Measurements from ENCODE around the gene KIF17.

Gene KIF17

DNA sequence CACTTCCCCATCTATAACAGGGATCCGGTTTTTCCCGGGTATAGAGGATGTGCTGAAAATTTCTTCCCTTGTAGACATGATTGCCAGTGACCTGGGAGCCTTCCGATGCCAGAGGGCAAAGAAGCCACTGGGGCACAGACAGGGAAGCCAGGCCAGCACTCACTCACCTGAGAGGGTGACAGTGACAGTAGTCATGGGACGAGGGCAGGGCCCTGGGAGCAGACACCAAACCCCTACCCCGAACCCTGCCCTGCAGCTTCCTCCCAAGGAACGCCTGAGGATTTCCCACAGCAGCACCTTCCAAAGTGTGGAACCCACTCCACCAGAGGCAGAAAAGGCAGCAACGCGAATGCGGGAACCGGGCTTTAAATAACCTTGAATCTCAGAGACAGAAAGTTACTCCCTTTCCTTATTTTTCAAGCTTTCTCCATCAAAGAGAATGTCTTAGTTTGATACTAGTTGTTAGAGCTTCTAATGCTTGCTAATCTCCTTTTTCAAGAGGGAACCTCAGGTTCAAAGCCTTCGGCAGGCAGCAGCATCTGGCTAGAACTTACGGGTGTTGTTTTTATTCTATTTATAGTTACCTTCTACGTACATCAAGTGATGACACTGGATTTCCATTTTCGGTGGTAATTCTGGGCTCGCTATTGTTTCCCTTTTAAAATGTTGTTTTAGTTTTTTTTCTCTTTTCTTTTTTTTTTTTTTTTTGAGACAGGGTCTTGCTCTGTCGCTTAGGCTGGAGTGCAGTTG lies 59.5 kb downstream of the KIF17 start:
- Histone ChIP-seq H3K9me3 (ENCODE audit: control insufficient read depth, insufficient read depth, low read depth, low read length) (no peaks in the 10 kb centered on the region), H3K27ac (ENCODE audit: low read depth, low read length) (no peak overlapping the region), H3K9ac (ENCODE audit: low read length) (no peak overlapping the region), H3K4me3 (ENCODE audit: low read depth, low read length) (no peak overlapping the region), H3K36me3 (ENCODE audit: control insufficient read depth, insufficient read depth, low read length) (peaks cover 62% of the 10 kb centered on the region), H3K4me1 (ENCODE audit: control insufficient read depth, insufficient read depth, low read length) (peaks cover 9% of the 10 kb centered on the region; the same call in 1 of the 2 replicates), H3K27me3 (ENCODE audit: control insufficient read depth, insufficient read depth, low read length) (no peaks in the 10 kb centered on the region)

- H3K9me3 ChIP-seq (ENCODE audit: control insufficient read depth, insufficient read depth, low read depth, low read length): no peaks in the 10 kb centered on the region
- H3K9ac ChIP-seq (ENCODE audit: low read length): no peak overlapping the region
- H3K4me3 ChIP-seq (ENCODE audit: low read depth, low read length): no peak overlapping the region
- H3K27me3 ChIP-seq (ENCODE audit: control insufficient read depth, insufficient read depth, low read length): no peaks in the 10 kb centered on the region
- H3K27ac ChIP-seq (ENCODE audit: low read depth, low read length): no peak overlapping the region
- H3K36me3 ChIP-seq (ENCODE audit: control insufficient read depth, insufficient read depth, low read length): peaks cover 75% of the 10 kb centered on the region
- H3K4me1 ChIP-seq (ENCODE audit: control insufficient read depth, insufficient read depth, low read length): peaks cover 5% of the 10 kb centered on the region; the same call in 1 of the 2 replicates
Observed at GRCh38 chr1:20657024-20657423, 60.8 kb downstream of the KIF17 start.

DNA sequence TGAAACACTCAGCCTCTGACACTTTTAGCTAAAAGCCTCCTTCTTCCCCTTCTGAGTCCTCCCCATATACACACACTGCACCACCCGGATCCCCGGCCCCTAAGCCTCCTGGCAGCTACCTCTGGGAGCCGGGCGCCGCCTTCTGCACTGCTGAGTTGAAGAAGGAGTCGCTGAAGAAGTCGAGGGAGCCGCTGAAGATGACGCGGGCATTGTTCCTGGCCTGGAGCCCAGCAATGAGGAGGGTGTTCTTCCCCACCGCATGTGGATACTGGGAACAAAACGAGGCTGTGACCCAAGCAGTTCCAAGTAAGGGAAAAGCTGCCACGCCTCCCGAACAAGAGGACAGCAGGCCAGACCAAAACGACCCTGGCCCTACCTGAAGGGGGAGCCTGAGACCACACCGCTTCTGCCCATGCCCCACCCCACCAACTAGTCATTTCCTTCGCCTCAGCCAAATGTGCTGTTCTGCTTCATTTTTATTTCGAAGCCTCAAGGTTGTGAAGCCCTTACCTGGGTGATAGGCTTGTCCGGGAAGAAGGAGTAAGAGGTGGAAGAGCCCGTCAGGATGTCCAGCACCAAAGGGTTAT lies 63.6 kb downstream of the KIF17 start:
- H3K27me3 ChIP-seq (ENCODE audit: control insufficient read depth, insufficient read depth, low read length): no peaks in the 10 kb centered on the region
- no peaks in the 10 kb centered on the region for H3K9me3 ChIP-seq (ENCODE audit: control insufficient read depth, insufficient read depth, low read depth, low read length)
- no peak overlapping the region for H3K9ac ChIP-seq (ENCODE audit: low read length)
- no peak overlapping the region for H3K27ac ChIP-seq (ENCODE audit: low read depth, low read length)
- no peak overlapping the region for H3K4me3 ChIP-seq (ENCODE audit: low read depth, low read length)
- H3K4me1 ChIP-seq (ENCODE audit: control insufficient read depth, insufficient read depth, low read length): no peaks in the 10 kb centered on the region
- H3K36me3 ChIP-seq (ENCODE audit: control insufficient read depth, insufficient read depth, low read length): peaks cover 96% of the 10 kb centered on the region

DNA sequence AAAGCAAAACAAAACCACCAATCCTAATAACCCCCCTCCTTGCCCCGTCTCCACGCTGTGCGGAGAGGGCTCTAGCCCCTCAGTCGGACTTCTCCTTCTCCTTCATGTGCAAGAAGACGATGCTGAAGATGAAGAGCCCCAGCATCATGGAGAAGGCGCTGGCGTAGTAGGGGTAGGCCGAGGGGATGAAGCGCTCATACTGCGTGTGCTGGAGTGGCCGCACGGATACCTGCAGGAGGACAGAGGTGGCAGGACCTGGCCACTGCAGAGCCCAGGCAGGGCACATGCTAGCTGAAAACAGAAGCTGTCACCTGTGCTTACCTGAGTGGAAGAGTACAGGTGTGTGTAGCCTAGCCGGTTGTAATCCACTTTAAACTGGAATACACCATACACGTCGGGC lies 65.5 kb downstream of the KIF17 start:
- H3K4me1 ChIP-seq (ENCODE audit: control insufficient read depth, insufficient read depth, low read length): no peaks in the 10 kb centered on the region
- no peak overlapping the region for H3K4me3 ChIP-seq (ENCODE audit: low read depth, low read length)
- H3K27ac ChIP-seq (ENCODE audit: low read depth, low read length): no peak overlapping the region
- no peak overlapping the region for H3K9ac ChIP-seq (ENCODE audit: low read length)
- H3K9me3 ChIP-seq (ENCODE audit: control insufficient read depth, insufficient read depth, low read depth, low read length): no peaks in the 10 kb centered on the region
- peaks cover 91% of the 10 kb centered on the region for H3K36me3 ChIP-seq (ENCODE audit: control insufficient read depth, insufficient read depth, low read length)
- H3K27me3 ChIP-seq (ENCODE audit: control insufficient read depth, insufficient read depth, low read length): no peaks in the 10 kb centered on the region

GRCh38 chr1:20648946-20649345 lies 68.9 kb downstream of the KIF17 start:
- H3K9me3 ChIP-seq (ENCODE audit: control insufficient read depth, insufficient read depth, low read depth, low read length): no peaks in the 10 kb centered on the region
- H3K4me3 ChIP-seq (ENCODE audit: low read depth, low read length): no peak overlapping the region
- H3K36me3 ChIP-seq (ENCODE audit: control insufficient read depth, insufficient read depth, low read length): peaks cover 76% of the 10 kb centered on the region
- no peaks in the 10 kb centered on the region for H3K4me1 ChIP-seq (ENCODE audit: control insufficient read depth, insufficient read depth, low read length)
- no peak overlapping the region for H3K27ac ChIP-seq (ENCODE audit: low read depth, low read length)
- H3K9ac ChIP-seq (ENCODE audit: low read length): no peak overlapping the region
- H3K27me3 ChIP-seq (ENCODE audit: control insufficient read depth, insufficient read depth, low read length): no peaks in the 10 kb centered on the region

GRCh38 chr1:20648438-20648837 lies 69.4 kb downstream of the KIF17 start:
- Histone ChIP-seq H3K9ac (ENCODE audit: low read length) (no peak overlapping the region), H3K27ac (ENCODE audit: low read depth, low read length) (no peak overlapping the region), H3K4me3 (ENCODE audit: low read depth, low read length) (no peak overlapping the region), H3K4me1 (ENCODE audit: control insufficient read depth, insufficient read depth, low read length) (no peaks in the 10 kb centered on the region), H3K9me3 (ENCODE audit: control insufficient read depth, insufficient read depth, low read depth, low read length) (no peaks in the 10 kb centered on the region), H3K27me3 (ENCODE audit: control insufficient read depth, insufficient read depth, low read length) (no peaks in the 10 kb centered on the region), H3K36me3 (ENCODE audit: control insufficient read depth, insufficient read depth, low read length) (peaks cover 73% of the 10 kb centered on the region)

DNA sequence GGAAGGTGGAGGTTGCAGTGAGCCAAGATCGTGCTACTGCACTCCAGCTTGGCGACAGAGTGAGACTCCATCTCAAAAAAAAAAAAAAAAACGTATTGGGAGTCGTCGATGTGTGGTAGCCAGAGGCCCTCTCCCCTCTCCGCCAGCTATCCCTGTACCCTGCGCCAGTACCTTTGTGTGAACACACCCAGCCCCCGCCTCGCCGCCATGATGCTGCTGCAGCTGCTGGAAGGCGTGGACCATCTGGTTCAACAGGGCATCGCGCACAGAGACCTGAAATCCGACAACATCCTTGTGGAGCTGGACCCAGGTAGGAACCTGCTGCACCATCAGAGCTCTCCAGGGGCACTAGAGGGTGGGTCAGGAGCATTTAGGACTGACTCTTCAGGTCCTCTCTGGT lies 72.4 kb downstream of the KIF17 start:
- Histone ChIP-seq H3K36me3 (ENCODE audit: control insufficient read depth, insufficient read depth, low read length) (peaks cover 61% of the 10 kb centered on the region), H3K9me3 (ENCODE audit: control insufficient read depth, insufficient read depth, low read depth, low read length) (no peaks in the 10 kb centered on the region), H3K9ac (ENCODE audit: low read length) (no peak overlapping the region), H3K27me3 (ENCODE audit: control insufficient read depth, insufficient read depth, low read length) (no peaks in the 10 kb centered on the region), H3K4me3 (ENCODE audit: low read depth, low read length) (no peak overlapping the region), H3K4me1 (ENCODE audit: control insufficient read depth, insufficient read depth, low read length) (0 out of 2 replicates have a peak, but pooled peaks cover 8% of the 10 kb centered on the region), H3K27ac (ENCODE audit: low read depth, low read length) (no peak overlapping the region)

GRCh38 chr1:20644416-20644815 lies 73.4 kb downstream of the KIF17 start:
- Histone ChIP-seq H3K9me3 (ENCODE audit: control insufficient read depth, insufficient read depth, low read depth, low read length) (no peaks in the 10 kb centered on the region), H3K36me3 (ENCODE audit: control insufficient read depth, insufficient read depth, low read length) (peaks cover 57% of the 10 kb centered on the region), H3K4me1 (ENCODE audit: control insufficient read depth, insufficient read depth, low read length) (0 out of 2 replicates have a peak, but pooled peaks cover 8% of the 10 kb centered on the region)

DNA sequence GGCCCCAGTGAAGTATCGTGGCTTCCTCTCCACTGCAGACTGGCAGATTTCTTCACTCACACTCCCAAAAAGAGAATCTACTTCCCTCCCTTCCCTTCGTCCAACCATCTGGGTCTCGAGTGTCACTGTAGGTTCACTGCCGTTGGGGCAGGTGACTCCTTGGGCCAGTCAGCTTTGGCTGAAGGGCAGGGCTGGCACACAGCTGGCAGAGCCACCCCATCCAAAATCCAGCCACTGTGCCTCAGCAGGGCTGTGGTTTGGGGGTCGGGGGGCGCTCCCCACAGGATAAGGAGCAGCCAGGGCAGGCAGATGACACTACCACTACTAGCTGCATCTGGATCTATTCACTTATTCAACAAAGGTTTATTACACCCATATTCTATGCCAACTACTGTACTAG lies 74.7 kb downstream of the KIF17 start:
- H3K9me3 ChIP-seq (ENCODE audit: control insufficient read depth, insufficient read depth, low read depth, low read length): no peaks in the 10 kb centered on the region

More at GRCh38 chr1:20644416-20644815, 73.4 kb downstream of the KIF17 start:
- no peaks in the 10 kb centered on the region for H3K27me3 ChIP-seq (ENCODE audit: control insufficient read depth, insufficient read depth, low read length)
- H3K9ac ChIP-seq (ENCODE audit: low read length): no peak overlapping the region
- no peak overlapping the region for H3K27ac ChIP-seq (ENCODE audit: low read depth, low read length)
- H3K4me3 ChIP-seq (ENCODE audit: low read depth, low read length): no peak overlapping the region

GRCh38 chr1:20641975-20642374 lies 75.8 kb downstream of the KIF17 start:
- Histone ChIP-seq H3K27ac (ENCODE audit: low read depth, low read length) (no peak overlapping the region), H3K9ac (ENCODE audit: low read length) (no peak overlapping the region), H3K4me3 (ENCODE audit: low read depth, low read length) (no peak overlapping the region), H3K9me3 (ENCODE audit: control insufficient read depth, insufficient read depth, low read depth, low read length) (no peaks in the 10 kb centered on the region), H3K4me1 (ENCODE audit: control insufficient read depth, insufficient read depth, low read length) (0 out of 2 replicates have a peak, but pooled peaks cover 8% of the 10 kb centered on the region), H3K27me3 (ENCODE audit: control insufficient read depth, insufficient read depth, low read length) (no peaks in the 10 kb centered on the region), H3K36me3 (ENCODE audit: control insufficient read depth, insufficient read depth, low read length) (peaks cover 60% of the 10 kb centered on the region)

More for the DNA sequence above, 74.7 kb downstream of the KIF17 start:
- Histone ChIP-seq H3K4me3 (ENCODE audit: low read depth, low read length) (no peak overlapping the region), H3K27ac (ENCODE audit: low read depth, low read length) (no peak overlapping the region), H3K27me3 (ENCODE audit: control insufficient read depth, insufficient read depth, low read length) (no peaks in the 10 kb centered on the region), H3K36me3 (ENCODE audit: control insufficient read depth, insufficient read depth, low read length) (peaks cover 53% of the 10 kb centered on the region), H3K4me1 (ENCODE audit: control insufficient read depth, insufficient read depth, low read length) (0 out of 2 replicates have a peak, but pooled peaks cover 8% of the 10 kb centered on the region), H3K9ac (ENCODE audit: low read length) (no peak overlapping the region)

DNA sequence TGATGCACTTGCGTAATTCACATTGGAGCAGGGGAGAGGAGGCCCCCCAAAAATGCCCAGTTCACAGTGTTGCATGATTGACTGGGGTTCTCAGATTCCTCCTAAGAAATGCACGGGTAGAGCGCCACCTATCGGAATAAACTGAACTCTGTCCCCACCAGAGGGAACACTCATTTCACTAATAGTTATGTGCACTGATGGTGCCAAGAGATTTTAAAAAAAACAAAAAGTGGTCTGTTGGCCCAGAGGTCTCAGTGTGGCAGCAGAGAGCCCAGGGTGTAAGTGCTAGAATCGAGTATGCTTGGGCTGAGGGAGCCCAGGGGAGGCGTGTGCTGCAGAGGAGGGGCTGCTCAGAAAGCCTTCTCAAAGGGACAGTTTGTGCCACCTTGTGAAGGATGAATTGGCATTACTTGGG lies 77.6 kb downstream of the KIF17 start:
- H3K27ac ChIP-seq (ENCODE audit: low read depth, low read length): no peak overlapping the region
- H3K36me3 ChIP-seq (ENCODE audit: control insufficient read depth, insufficient read depth, low read length): peaks cover 53% of the 10 kb centered on the region
- 0 out of 2 replicates have a peak, but pooled peaks cover 8% of the 10 kb centered on the region for H3K4me1 ChIP-seq (ENCODE audit: control insufficient read depth, insufficient read depth, low read length)
- H3K9ac ChIP-seq (ENCODE audit: low read length): no peak overlapping the region
- H3K27me3 ChIP-seq (ENCODE audit: control insufficient read depth, insufficient read depth, low read length): no peaks in the 10 kb centered on the region
- no peak overlapping the region for H3K4me3 ChIP-seq (ENCODE audit: low read depth, low read length)
- H3K9me3 ChIP-seq (ENCODE audit: control insufficient read depth, insufficient read depth, low read depth, low read length): no peaks in the 10 kb centered on the region

Measured in HUES6 (cell line).